Activated CD8-positive, alpha-beta T cell treated with anti-CD3 and anti-CD28 coated beads, Interleukin-2, amount 10 ng/mL, durations not matched to agents 7 days and 5 days (primary cell): ENCODE data around the gene SERP2. TPM values are rescaled to one million over a fixed set of nuclear protein-coding genes. Genes with fewer than 3 reads are reported as not detected.
"Not testable (repeated sequence)": the region's sequence is repeated elsewhere in the genome, so short reads cannot be mapped to it uniquely, and the experiment has no call there.

Source experiments
- ATAC-seq: fragments of 150-1000 bp; cut with Tn5 transposase; one replicate; pipeline ENCODE4 v1.10.0; 2021; ENCODE audit warnings: moderate library complexity
- CTCF ChIA-PET: fragments of 350-600 bp; sonication (Branson Sonifier 250); formaldehyde crosslinking; loops from one replicate; lab custom pipeline; 2021; ENCODE audit warnings: antibody characterized with exemption; lab: Charles Lee
- POLR2A ChIA-PET: fragments of 350-600 bp; sonication (Branson Sonifier 250); formaldehyde crosslinking; loops from one replicate; lab custom pipeline; 2021; ENCODE audit warnings: antibody characterized with exemption; lab: Charles Lee
- DNase-seq: peaks from one replicate; pipeline ENCODE4 v3.0.0-alpha.2; 2020
- H3K27ac Mint-ChIP-seq: one replicate; pipeline ENCODE4 v1.8.0; 2021; ENCODE audit warnings: mild to moderate bottlenecking, mixed read lengths
- H3K27me3 Mint-ChIP-seq: one replicate; pipeline ENCODE4 v1.8.0; 2021; ENCODE audit warnings: low read depth, mixed read lengths
- H3K36me3 Mint-ChIP-seq: one replicate; pipeline ENCODE4 v1.8.0; 2021; ENCODE audit warnings: low read depth, mixed read lengths
- H3K4me1 Mint-ChIP-seq: one replicate; pipeline ENCODE4 v1.8.0; 2021; ENCODE audit warnings: low read depth, mixed read lengths
- H3K4me3 Mint-ChIP-seq: one replicate; pipeline ENCODE4 v1.8.0; 2021; ENCODE audit warnings: mild to moderate bottlenecking, mixed read lengths
- H3K9me3 Mint-ChIP-seq: one replicate; pipeline ENCODE4 v1.8.0; 2022; ENCODE audit warnings: mixed read lengths; ENCODE audit not compliant: insufficient read depth
- total RNA-seq, 2 experiments: library from RNA; stranded (reverse); gene quantifications; one replicate each; pipeline ENCODE4 v1.2.3, GENCODE V29; 2021

The SERP2 gene
- under 1 TPM; 0.31 to 0.50 TPM for total RNA-seq

DNA sequence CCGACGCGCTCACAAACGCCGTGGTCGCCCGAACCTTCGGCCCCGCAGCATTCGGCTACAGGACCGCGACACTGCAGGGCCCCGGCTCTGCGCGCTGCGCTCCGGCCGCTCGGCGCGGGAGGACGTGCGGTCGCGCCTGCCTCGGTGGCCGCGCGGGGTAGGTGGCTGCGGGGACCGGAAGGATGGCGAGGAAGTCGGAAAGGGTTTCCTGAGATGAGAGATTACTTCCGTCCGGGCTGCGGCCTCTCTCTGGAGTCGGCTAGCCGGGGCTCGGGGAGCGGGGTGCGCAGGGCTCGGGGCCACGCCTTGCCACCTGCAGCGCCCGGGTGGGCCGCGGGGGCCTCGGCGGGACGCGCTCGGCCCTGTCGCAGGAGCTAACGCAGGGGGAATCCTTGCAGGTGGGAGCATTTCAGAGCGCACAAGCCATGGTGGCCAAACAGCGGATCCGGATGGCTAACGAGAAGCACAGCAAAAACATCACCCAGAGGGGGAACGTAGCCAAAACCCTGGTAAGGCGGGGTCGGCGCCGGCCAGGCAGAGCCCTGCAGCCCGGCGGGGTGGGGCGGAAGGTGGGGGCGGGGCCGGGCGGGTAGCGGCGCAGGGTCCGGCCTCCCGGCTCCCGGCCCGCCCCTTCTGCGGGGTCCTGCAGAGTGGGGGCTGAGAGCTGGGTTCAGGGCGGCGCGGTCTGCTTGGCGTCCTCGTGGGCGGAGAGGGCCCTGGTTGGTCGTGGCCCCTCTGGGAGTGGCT lies at the start of gene SERP2:
Gene SERP2 (plus strand): TSS at position 224 of the 747 bp plus-strand sequence. CDS start 202 bp downstream, at position 426.
- H3K9me3 Mint-ChIP-seq: no peaks in the 10 kb centered on the region
- peaks cover 4% of the 10 kb centered on the region for H3K4me1 Mint-ChIP-seq
- peak within 1 kb of the TSS; percentile 5 for H3K4me3 Mint-ChIP-seq
- H3K27ac Mint-ChIP-seq: no peak within 1 kb of the TSS
- DNase-seq: peak; percentile 29
- POLR2A ChIA-PET: no interaction called here
- CTCF ChIA-PET: no interaction called here
- H3K27me3 Mint-ChIP-seq: peaks cover 30% of the 10 kb centered on the region
- H3K36me3 Mint-ChIP-seq: no peaks in the 10 kb centered on the region
- ATAC-seq: peak; percentile 60

GRCh38 chr13:44326961-44327360 lies 46.7 kb upstream of the SERP2 start:
- no peaks in the 10 kb centered on the region for H3K4me1 Mint-ChIP-seq
- H3K36me3 Mint-ChIP-seq: no peaks in the 10 kb centered on the region
- ChIA-PET CTCF (no interaction called here), POLR2A (no interaction called here)
- no peak for DNase-seq
- no peaks in the 10 kb centered on the region for H3K9me3 Mint-ChIP-seq
- H3K4me3 Mint-ChIP-seq: no peak overlapping the region
- no peak overlapping the region for H3K27ac Mint-ChIP-seq
- H3K27me3 Mint-ChIP-seq: no peaks in the 10 kb centered on the region
- ATAC-seq: no peak

GRCh38 chr13:44329041-44329440 lies 44.6 kb upstream of the SERP2 start:
- H3K9me3 Mint-ChIP-seq, CTCF ChIA-PET, POLR2A ChIA-PET, ATAC-seq, H3K4me1 Mint-ChIP-seq, H3K36me3 Mint-ChIP-seq, H3K4me3 Mint-ChIP-seq, DNase-seq, H3K27me3 Mint-ChIP-seq, H3K27ac Mint-ChIP-seq: not testable (repeated sequence)

DNA sequence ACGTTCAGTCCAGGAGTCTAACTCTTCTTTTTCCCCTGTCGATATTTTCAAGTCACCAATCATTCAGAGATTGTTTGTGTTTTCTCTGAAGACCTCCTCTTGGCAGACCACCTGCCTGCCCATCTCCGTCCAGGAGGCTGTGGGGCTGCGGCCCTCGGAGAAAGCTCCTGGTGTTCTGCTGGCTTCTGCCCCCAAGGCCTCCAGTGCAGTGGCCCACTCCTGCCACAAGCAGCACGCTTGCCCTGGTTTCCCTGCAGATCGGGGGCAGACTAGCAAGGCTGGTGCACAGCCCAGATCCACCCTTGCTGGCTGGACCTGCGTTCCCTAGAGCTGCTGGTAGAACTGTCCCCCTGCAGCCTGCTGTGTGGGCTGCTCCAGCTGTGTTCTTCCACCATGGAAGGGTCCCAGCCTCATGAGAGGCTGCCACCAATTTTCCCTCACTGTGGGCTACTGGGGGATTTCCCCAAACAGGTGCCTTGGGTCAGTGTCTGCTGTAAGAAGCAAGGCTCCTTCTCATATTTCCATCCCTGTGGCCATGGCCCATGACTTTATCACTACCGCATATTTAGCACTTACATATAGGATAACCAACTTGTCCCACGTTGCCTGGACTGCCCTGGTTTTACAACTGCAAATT lies 43.6 kb upstream of the SERP2 start:
- Mint-ChIP-seq H3K4me1 (peaks cover 4% of the 10 kb centered on the region), H3K27ac (no peak overlapping the region), H3K27me3 (peaks cover 2% of the 10 kb centered on the region), H3K36me3 (no peaks in the 10 kb centered on the region), H3K4me3 (no peak overlapping the region), H3K9me3 (no peaks in the 10 kb centered on the region)
- DNase-seq (no peak), ATAC-seq (no peak)
- ChIA-PET POLR2A (no interaction called here), CTCF (no interaction called here)

DNA sequence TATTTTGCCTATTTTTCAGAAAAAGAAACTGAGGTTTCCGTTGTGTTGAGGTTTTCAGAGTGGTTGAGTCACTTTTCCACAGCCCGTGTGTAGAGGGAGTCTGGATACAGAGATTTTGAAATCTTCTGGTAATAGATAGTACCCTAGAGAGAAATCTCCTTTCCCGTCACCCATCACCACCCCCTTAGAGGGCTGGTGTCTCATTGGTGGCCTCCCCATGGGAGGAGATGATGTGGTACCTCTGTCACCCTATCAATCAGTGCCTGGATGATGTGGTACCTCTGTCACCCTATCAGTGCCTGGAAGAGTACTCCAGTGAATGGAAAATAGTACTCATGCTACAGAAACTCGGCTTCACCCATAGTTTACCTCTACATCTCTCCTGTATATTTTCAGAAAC lies 42.2 kb upstream of the SERP2 start:
- ATAC-seq (no peak), DNase-seq (no peak)
- CTCF ChIA-PET: no interaction called here
- peaks cover 2% of the 10 kb centered on the region for H3K27me3 Mint-ChIP-seq
- H3K4me1 Mint-ChIP-seq: peaks cover 4% of the 10 kb centered on the region
- no peaks in the 10 kb centered on the region for H3K36me3 Mint-ChIP-seq
- no peaks in the 10 kb centered on the region for H3K9me3 Mint-ChIP-seq
- no peak overlapping the region for H3K27ac Mint-ChIP-seq
- no peak overlapping the region for H3K4me3 Mint-ChIP-seq
- POLR2A ChIA-PET: no interaction called here

DNA sequence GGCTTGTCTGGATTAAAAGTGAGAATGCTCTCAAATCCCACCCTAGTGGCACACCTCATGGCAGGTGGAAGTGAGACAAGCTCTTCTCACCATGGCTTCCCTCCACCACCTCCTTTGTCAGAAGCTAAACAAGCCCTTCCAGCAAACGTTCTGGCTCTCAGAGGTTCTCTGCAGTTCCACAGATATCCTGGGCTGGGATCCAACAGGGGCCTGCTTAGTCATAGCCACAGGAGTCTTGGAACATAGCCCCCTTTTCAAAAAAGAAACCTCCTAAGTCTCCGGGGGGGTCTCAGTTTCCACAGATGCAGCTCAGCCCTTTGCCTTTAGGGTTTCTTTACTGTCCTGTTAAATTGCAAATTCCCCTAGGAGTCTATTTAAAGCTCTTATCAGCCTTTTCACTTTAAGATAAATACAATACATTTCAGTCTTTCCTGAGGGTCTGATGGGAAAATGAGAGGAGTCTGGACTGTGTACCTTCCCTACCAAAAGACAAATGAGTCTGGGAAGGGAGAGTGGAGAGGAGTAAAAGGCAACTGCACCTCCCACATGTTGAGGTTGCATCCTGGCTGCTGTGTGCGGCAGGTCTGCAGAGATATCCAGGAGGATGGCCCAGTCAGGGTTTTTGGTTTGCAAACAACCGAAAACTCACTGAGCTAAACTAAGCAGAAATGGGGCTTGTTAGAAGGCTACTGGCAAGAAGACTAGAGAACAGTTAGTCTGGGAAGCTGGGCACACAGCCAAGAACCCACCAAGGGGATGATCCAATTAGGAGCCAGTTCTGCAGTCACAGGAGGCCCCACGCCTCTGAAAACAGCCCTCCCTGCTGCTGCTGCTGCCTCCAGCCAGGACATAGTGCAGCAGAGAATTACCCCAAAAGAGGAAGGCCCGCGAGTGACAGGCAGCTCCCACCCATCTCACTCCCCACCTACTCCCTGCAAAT lies 41.4 kb upstream of the SERP2 start:
- POLR2A ChIA-PET: no interaction called here
- no peak overlapping the region for H3K27ac Mint-ChIP-seq
- H3K27me3 Mint-ChIP-seq: peaks cover 2% of the 10 kb centered on the region
- no peak for DNase-seq
- no peaks in the 10 kb centered on the region for H3K9me3 Mint-ChIP-seq
- no peak overlapping the region for H3K4me3 Mint-ChIP-seq
- CTCF ChIA-PET: no interaction called here
- no peaks in the 10 kb centered on the region for H3K36me3 Mint-ChIP-seq
- no peak for ATAC-seq
- H3K4me1 Mint-ChIP-seq: peaks cover 4% of the 10 kb centered on the region

GRCh38 chr13:44333950-44334655 lies 39.5 kb upstream of the SERP2 start:
- Mint-ChIP-seq H3K4me3 (no peak overlapping the region), H3K9me3 (no peaks in the 10 kb centered on the region), H3K36me3 (no peaks in the 10 kb centered on the region), H3K27me3 (peaks cover 2% of the 10 kb centered on the region), H3K4me1 (peaks cover 4% of the 10 kb centered on the region), H3K27ac (no peak overlapping the region)
- DNase-seq (no peak), ATAC-seq (no peak)
- CTCF ChIA-PET: no interaction called here
- POLR2A ChIA-PET: no interaction called here

DNA sequence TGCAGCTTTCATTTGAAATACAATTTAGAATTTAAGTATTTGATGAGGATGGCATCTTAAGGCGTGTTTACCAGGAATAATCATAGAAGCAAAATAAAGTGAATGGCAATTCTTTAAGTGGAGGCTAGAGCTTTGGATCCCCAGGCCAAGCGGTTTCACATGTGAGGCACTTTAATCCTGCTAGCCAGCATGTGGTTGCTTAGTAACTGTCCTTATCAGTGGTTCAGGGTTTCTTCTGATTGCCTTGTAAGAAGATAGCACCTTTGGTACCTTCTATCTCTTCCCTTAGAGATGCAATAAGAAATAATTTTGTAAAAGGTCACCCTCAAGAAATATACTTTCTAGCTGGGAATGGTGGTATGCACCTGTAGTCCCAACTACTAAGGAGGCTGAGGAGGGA lies 38.9 kb upstream of the SERP2 start:
- H3K36me3 Mint-ChIP-seq: no peaks in the 10 kb centered on the region
- ATAC-seq (no peak), DNase-seq (no peak)
- no peak overlapping the region for H3K27ac Mint-ChIP-seq
- ChIA-PET POLR2A (no interaction called here), CTCF (no interaction called here)
- H3K9me3 Mint-ChIP-seq: no peaks in the 10 kb centered on the region
- H3K4me1 Mint-ChIP-seq: peaks cover 4% of the 10 kb centered on the region
- H3K4me3 Mint-ChIP-seq: no peak overlapping the region
- peaks cover 2% of the 10 kb centered on the region for H3K27me3 Mint-ChIP-seq

DNA sequence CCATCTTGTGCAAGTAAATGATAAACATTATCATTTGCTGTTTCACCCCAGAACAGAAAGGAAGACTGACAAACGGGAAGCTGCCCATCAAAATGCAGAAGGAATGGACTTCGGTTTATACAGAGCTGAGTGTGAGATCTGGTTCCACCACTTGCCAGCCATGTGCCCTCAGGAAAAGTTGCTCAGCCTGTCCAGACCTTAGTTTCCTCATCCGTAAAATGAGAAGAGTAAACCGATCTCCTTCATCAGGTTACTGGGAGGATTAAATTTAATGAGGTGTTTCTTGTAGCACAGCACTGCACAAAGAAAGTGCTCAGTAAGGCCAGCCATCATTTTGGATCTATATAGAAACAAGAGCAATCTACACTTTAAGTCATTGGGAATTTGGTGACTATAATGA lies 36.7 kb upstream of the SERP2 start:
- Mint-ChIP-seq H3K4me3 (no peak overlapping the region), H3K36me3 (no peaks in the 10 kb centered on the region), H3K27me3 (peaks cover 2% of the 10 kb centered on the region), H3K4me1 (peaks cover 4% of the 10 kb centered on the region), H3K9me3 (peaks cover 4% of the 10 kb centered on the region), H3K27ac (no peak overlapping the region)
- no peak for ATAC-seq
- POLR2A ChIA-PET: no interaction called here
- DNase-seq: no peak
- CTCF ChIA-PET: no interaction called here

- Mint-ChIP-seq H3K27ac (no peak overlapping the region), H3K4me1 (peaks cover 4% of the 10 kb centered on the region), H3K9me3 (peaks cover 4% of the 10 kb centered on the region), H3K27me3 (peaks cover 2% of the 10 kb centered on the region), H3K36me3 (no peaks in the 10 kb centered on the region), H3K4me3 (no peak overlapping the region)
- DNase-seq: no peak
- CTCF ChIA-PET: no interaction called here
- ATAC-seq: no peak
- POLR2A ChIA-PET: no interaction called here
Measured at GRCh38 chr13:44337581-44337980, 36.0 kb upstream of the SERP2 start.

DNA sequence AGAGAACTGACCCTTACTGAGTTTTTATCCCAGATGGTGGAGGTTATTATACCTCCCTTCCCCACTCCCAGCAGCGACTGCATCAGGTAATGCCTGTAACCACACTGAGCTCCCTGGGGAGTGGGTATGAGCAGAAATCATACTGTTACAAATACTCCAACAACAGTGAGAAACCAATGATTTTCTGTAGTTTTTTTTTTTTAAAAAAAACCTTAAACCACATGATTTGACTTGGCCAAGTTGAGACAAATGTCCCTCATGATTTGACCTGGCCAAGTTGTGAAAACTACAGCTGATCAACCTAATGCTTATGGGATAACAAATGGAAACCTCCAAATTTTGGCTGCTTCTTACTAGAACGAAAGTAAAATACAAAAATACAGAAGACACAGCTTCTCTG lies 33.1 kb upstream of the SERP2 start:
- H3K4me3 Mint-ChIP-seq: no peak overlapping the region
- no peaks in the 10 kb centered on the region for H3K4me1 Mint-ChIP-seq
- ATAC-seq (no peak), DNase-seq (no peak)
- CTCF ChIA-PET: no interaction called here
- no peaks in the 10 kb centered on the region for H3K36me3 Mint-ChIP-seq
- POLR2A ChIA-PET: no interaction called here
- peaks cover 4% of the 10 kb centered on the region for H3K9me3 Mint-ChIP-seq
- no peaks in the 10 kb centered on the region for H3K27me3 Mint-ChIP-seq
- no peak overlapping the region for H3K27ac Mint-ChIP-seq
